ENCODE results near the gene TMEM144.
A peak's percentile ranks its signal among the peaks of the same experiment; 100 is the strongest.

Gene TMEM144

GRCh38 chr4:158172261-158173258 is 37.7 kb upstream of the TMEM144 start, which contains the start of gene GASK1B:
Gene GASK1B, minus strand, starts transcription at chr4:158173025. Its CDS starts 1,650 bp downstream, at chr4:158171375.
- Histone ChIP-seq H3K9me3 (ENCODE audit: control insufficient read depth, low read length) (no peaks in the 10 kb centered on the region), H3K27me3 (ENCODE audit: control insufficient read depth, insufficient read depth, low read length) (no peaks in the 10 kb centered on the region), H3K36me3 (ENCODE audit: control insufficient read depth, insufficient read depth, low read length) (no peaks in the 10 kb centered on the region), H3K4me1 (ENCODE audit: control insufficient read depth, insufficient read depth, low read length) (peaks cover 15% of the 10 kb centered on the region), H3K9ac (ENCODE audit: low read length) (peak within 1 kb of the TSS; percentile 54), H3K4me3 (ENCODE audit: low read length) (peak within 1 kb of the TSS; percentile 42)

- H3K4me3 ChIP-seq (ENCODE audit: low read length): no peak overlapping the region
- no peak overlapping the region for H3K9ac ChIP-seq (ENCODE audit: low read length)
- no peaks in the 10 kb centered on the region for H3K27me3 ChIP-seq (ENCODE audit: control insufficient read depth, insufficient read depth, low read length)
- no peaks in the 10 kb centered on the region for H3K36me3 ChIP-seq (ENCODE audit: control insufficient read depth, insufficient read depth, low read length)
- peaks cover 15% of the 10 kb centered on the region for H3K4me1 ChIP-seq (ENCODE audit: control insufficient read depth, insufficient read depth, low read length)
- no peaks in the 10 kb centered on the region for H3K9me3 ChIP-seq (ENCODE audit: control insufficient read depth, low read length)
Measured at GRCh38 chr4:158176108-158176507, 34.2 kb upstream of the TMEM144 start.

- Histone ChIP-seq H3K9ac (ENCODE audit: low read length) (no peak overlapping the region), H3K4me1 (ENCODE audit: control insufficient read depth, insufficient read depth, low read length) (peaks cover 15% of the 10 kb centered on the region), H3K9me3 (ENCODE audit: control insufficient read depth, low read length) (no peaks in the 10 kb centered on the region), H3K36me3 (ENCODE audit: control insufficient read depth, insufficient read depth, low read length) (no peaks in the 10 kb centered on the region), H3K27me3 (ENCODE audit: control insufficient read depth, insufficient read depth, low read length) (no peaks in the 10 kb centered on the region), H3K4me3 (ENCODE audit: low read length) (no peak overlapping the region)
Measured at GRCh38 chr4:158176776-158177175, 33.5 kb upstream of the TMEM144 start.

- peaks cover 6% of the 10 kb centered on the region for H3K4me1 ChIP-seq (ENCODE audit: control insufficient read depth, insufficient read depth, low read length)
- no peaks in the 10 kb centered on the region for H3K9me3 ChIP-seq (ENCODE audit: control insufficient read depth, low read length)
- H3K36me3 ChIP-seq (ENCODE audit: control insufficient read depth, insufficient read depth, low read length): no peaks in the 10 kb centered on the region
- H3K9ac ChIP-seq (ENCODE audit: low read length): no peak overlapping the region
- no peaks in the 10 kb centered on the region for H3K27me3 ChIP-seq (ENCODE audit: control insufficient read depth, insufficient read depth, low read length)
- no peak overlapping the region for H3K4me3 ChIP-seq (ENCODE audit: low read length)
Measured at GRCh38 chr4:158179465-158179864, 30.8 kb upstream of the TMEM144 start.

GRCh38 chr4:158181906-158182305 is 28.4 kb upstream of the TMEM144 start:
- no peaks in the 10 kb centered on the region for H3K9me3 ChIP-seq (ENCODE audit: control insufficient read depth, low read length)
- no peak overlapping the region for H3K4me3 ChIP-seq (ENCODE audit: low read length)
- no peaks in the 10 kb centered on the region for H3K4me1 ChIP-seq (ENCODE audit: control insufficient read depth, insufficient read depth, low read length)
- H3K27me3 ChIP-seq (ENCODE audit: control insufficient read depth, insufficient read depth, low read length): no peaks in the 10 kb centered on the region
- H3K36me3 ChIP-seq (ENCODE audit: control insufficient read depth, insufficient read depth, low read length): no peaks in the 10 kb centered on the region
- H3K9ac ChIP-seq (ENCODE audit: low read length): no peak overlapping the region

- H3K27me3 ChIP-seq (ENCODE audit: control insufficient read depth, insufficient read depth, low read length): no peaks in the 10 kb centered on the region
- no peaks in the 10 kb centered on the region for H3K36me3 ChIP-seq (ENCODE audit: control insufficient read depth, insufficient read depth, low read length)
- H3K4me1 ChIP-seq (ENCODE audit: control insufficient read depth, insufficient read depth, low read length): no peaks in the 10 kb centered on the region
- H3K9me3 ChIP-seq (ENCODE audit: control insufficient read depth, low read length): no peaks in the 10 kb centered on the region
- no peak overlapping the region for H3K9ac ChIP-seq (ENCODE audit: low read length)
- no peak overlapping the region for H3K4me3 ChIP-seq (ENCODE audit: low read length)
Measured at GRCh38 chr4:158182736-158183135, 27.6 kb upstream of the TMEM144 start.

- H3K27me3 ChIP-seq (ENCODE audit: control insufficient read depth, insufficient read depth, low read length): no peaks in the 10 kb centered on the region
Measured at GRCh38 chr4:158186815-158187214, 23.5 kb upstream of the TMEM144 start.

GRCh38 chr4:158189422-158189821 is 20.9 kb upstream of the TMEM144 start:
- Histone ChIP-seq H3K9ac (ENCODE audit: low read length) (no peak overlapping the region), H3K4me3 (ENCODE audit: low read length) (no peak overlapping the region), H3K36me3 (ENCODE audit: control insufficient read depth, insufficient read depth, low read length) (no peaks in the 10 kb centered on the region), H3K27me3 (ENCODE audit: control insufficient read depth, insufficient read depth, low read length) (no peaks in the 10 kb centered on the region), H3K4me1 (ENCODE audit: control insufficient read depth, insufficient read depth, low read length) (no peaks in the 10 kb centered on the region), H3K9me3 (ENCODE audit: control insufficient read depth, low read length) (no peaks in the 10 kb centered on the region)

More at GRCh38 chr4:158186815-158187214, 23.5 kb upstream of the TMEM144 start:
- H3K4me3 ChIP-seq (ENCODE audit: low read length): no peak overlapping the region
- H3K36me3 ChIP-seq (ENCODE audit: control insufficient read depth, insufficient read depth, low read length): no peaks in the 10 kb centered on the region
- H3K4me1 ChIP-seq (ENCODE audit: control insufficient read depth, insufficient read depth, low read length): no peaks in the 10 kb centered on the region
- H3K9ac ChIP-seq (ENCODE audit: low read length): no peak overlapping the region
- H3K9me3 ChIP-seq (ENCODE audit: control insufficient read depth, low read length): no peaks in the 10 kb centered on the region

GRCh38 chr4:158190718-158191117 is 19.6 kb upstream of the TMEM144 start:
- H3K4me1 ChIP-seq (ENCODE audit: control insufficient read depth, insufficient read depth, low read length): no peaks in the 10 kb centered on the region
- no peaks in the 10 kb centered on the region for H3K36me3 ChIP-seq (ENCODE audit: control insufficient read depth, insufficient read depth, low read length)
- no peaks in the 10 kb centered on the region for H3K27me3 ChIP-seq (ENCODE audit: control insufficient read depth, insufficient read depth, low read length)
- no peaks in the 10 kb centered on the region for H3K9me3 ChIP-seq (ENCODE audit: control insufficient read depth, low read length)
- no peak overlapping the region for H3K9ac ChIP-seq (ENCODE audit: low read length)
- no peak overlapping the region for H3K4me3 ChIP-seq (ENCODE audit: low read length)

- no peaks in the 10 kb centered on the region for H3K4me1 ChIP-seq (ENCODE audit: control insufficient read depth, insufficient read depth, low read length)
- no peaks in the 10 kb centered on the region for H3K9me3 ChIP-seq (ENCODE audit: control insufficient read depth, low read length)
- H3K27me3 ChIP-seq (ENCODE audit: control insufficient read depth, insufficient read depth, low read length): no peaks in the 10 kb centered on the region
- no peak overlapping the region for H3K4me3 ChIP-seq (ENCODE audit: low read length)
- no peak overlapping the region for H3K9ac ChIP-seq (ENCODE audit: low read length)
- H3K36me3 ChIP-seq (ENCODE audit: control insufficient read depth, insufficient read depth, low read length): no peaks in the 10 kb centered on the region
Measured at GRCh38 chr4:158192439-158193158, 17.7 kb upstream of the TMEM144 start.

GRCh38 chr4:158193171-158193749 is 17.0 kb upstream of the TMEM144 start:
- no peaks in the 10 kb centered on the region for H3K27me3 ChIP-seq (ENCODE audit: control insufficient read depth, insufficient read depth, low read length)
- H3K9ac ChIP-seq (ENCODE audit: low read length): no peak overlapping the region
- no peak overlapping the region for H3K4me3 ChIP-seq (ENCODE audit: low read length)
- H3K9me3 ChIP-seq (ENCODE audit: control insufficient read depth, low read length): no peaks in the 10 kb centered on the region
- H3K4me1 ChIP-seq (ENCODE audit: control insufficient read depth, insufficient read depth, low read length): no peaks in the 10 kb centered on the region
- H3K36me3 ChIP-seq (ENCODE audit: control insufficient read depth, insufficient read depth, low read length): no peaks in the 10 kb centered on the region

GRCh38 chr4:158195297-158195696 is 15.0 kb upstream of the TMEM144 start:
- no peaks in the 10 kb centered on the region for H3K9me3 ChIP-seq (ENCODE audit: control insufficient read depth, low read length)
- no peaks in the 10 kb centered on the region for H3K27me3 ChIP-seq (ENCODE audit: control insufficient read depth, insufficient read depth, low read length)
- H3K4me1 ChIP-seq (ENCODE audit: control insufficient read depth, insufficient read depth, low read length): no peaks in the 10 kb centered on the region
- H3K9ac ChIP-seq (ENCODE audit: low read length): no peak overlapping the region
- no peaks in the 10 kb centered on the region for H3K36me3 ChIP-seq (ENCODE audit: control insufficient read depth, insufficient read depth, low read length)
- no peak overlapping the region for H3K4me3 ChIP-seq (ENCODE audit: low read length)
